CD4-positive, alpha-beta T cell treated with Interferon alpha-2 for 1 hour (primary cell): Measurements from ENCODE around the gene PTN.
"Not testable (repeated sequence)": the region's sequence is repeated elsewhere in the genome, so short reads cannot be mapped to it uniquely, and the experiment has no call there.

Source experiments
- DNase-seq, 2 donors: peaks; one replicate each; pipeline ENCODE4 v3.0.0-alpha.2; 2020 to 2022

The PTN gene

DNA sequence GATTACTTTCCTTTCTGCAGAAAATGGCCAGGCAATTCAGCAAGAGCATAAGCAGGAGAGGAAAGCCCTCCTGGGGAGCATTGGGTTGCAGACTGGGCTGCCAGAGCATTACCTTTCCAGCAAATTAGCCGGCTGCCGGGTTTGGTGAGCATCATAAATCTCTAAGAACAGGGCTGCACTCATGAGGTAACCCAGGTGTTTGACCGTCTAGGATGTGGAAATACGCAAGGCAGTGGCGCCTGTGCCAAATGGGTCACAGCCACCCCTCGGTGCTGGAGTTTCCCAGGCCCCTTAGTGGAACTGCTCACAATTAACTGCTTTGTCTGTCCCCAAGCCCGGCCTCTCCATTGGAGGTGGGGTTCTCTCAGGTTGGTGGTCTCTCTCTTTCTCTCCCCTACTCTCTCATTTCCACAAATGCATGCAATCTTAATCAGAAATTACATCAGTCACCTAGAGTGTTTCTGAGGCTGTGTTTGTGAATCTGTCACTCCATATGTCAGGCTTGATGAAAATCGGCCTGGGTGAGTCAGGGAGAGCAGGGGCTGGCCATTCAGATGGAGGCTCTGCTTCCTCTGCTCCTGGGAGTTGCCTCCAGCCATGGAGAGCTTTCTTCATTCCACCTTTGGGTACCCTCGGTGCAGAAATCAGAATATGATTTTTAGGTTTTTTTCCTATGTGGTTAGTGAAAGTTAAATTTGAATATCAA is 26.7 kb downstream of the PTN start:
- DNase-seq = no peak

DNA sequence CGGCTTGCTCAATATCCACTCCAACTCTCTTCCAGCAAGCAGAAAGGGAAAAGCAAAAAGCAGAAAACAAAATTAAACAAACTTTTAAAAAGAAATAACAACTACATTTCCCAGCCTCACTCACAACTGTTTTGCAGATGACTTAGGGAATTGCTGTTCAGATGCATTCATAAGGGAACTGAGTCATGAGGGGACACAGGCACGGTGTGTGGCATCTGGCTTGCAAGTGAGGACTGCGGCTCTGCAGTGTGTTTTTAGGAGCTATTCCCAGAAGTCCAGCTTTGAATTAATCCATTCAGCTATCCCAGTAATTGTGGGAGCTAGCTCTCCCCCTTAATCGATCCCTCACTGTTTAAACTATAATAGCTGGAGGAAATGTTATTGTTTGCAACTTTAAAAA is 30.3 kb downstream of the PTN start:
- DNase-seq = no peak

DNA sequence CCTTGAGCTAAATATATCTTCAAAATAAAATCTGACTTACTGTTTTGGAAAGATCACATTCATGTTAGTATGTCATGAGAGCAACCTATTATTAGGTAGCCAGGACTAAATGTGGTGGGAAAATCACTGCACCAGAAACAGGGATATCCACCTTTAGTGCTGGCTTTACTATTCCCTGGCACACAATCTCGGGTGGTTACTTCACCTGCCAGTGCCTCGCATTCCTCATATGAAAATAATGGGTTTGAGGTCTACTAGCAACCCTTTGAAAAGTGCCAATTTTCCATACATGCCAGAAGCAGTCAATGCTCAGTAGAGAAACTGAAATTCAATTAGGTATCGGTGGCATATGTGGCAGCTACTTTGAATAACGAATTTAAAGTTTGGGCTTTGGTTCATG is 36.8 kb downstream of the PTN start:
- no peak for DNase-seq

DNA sequence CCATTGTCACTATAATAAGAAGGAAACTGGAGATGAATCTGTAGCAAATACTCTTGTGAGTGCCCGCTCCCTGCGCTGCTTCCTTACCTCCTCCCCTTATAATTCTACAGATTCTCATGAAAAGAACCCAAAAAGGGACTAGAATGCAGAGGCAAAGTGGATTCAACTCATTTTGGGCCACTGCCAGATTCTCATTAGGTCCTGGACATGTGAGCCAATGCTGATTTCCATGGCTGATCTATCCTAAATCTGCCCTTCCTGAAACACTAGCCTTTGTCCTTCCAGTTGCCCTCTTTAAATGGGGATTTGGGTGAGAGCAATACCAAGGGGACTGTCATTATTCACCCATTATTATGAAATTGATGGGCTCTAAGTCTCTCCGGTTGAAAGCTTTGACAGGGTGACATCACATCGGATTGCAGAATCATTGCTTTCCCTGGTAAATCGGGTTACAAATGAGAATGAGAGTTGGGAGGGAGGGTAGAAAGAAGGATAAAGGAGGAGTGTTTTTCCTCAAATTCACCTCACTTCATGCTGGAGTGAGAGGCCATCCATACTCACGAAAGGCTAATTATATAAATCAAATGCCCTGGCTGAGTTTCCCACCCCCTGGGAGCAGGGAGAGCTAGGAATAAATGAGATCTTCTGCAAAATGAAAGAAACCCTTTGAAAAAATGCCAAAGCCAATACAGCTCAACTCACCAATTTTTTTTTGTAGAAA is 37.5 kb downstream of the PTN start:
- DNase-seq = no peak

DNA sequence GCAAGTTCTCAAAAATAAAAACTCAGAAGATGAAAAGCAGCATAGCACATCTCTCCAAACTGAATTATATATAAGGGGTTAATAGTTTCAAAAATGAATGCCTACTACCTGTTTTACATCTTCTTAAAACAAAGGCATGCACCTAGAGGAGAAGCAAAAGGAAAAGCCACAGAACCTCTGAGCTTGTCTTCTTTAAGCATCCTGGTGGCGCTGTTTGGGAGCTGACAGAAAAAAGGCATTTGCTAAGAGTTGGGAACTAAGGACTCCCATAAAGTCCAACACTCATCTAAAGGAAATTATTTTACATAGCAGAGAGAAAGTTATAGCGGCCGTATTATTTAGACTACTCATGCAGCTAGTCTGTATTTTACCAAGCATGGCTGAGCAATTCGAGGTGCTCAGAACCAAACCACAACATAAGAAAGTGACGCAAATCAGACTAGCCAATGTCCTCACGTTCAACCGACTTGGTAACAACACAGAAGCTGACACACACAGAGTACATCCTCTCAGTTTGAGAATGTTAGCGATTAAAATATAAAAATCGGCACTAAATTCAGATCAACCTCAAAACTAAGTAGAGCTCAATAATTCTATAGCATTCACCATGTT is 38.8 kb downstream of the PTN start:
- no peak for DNase-seq

DNA sequence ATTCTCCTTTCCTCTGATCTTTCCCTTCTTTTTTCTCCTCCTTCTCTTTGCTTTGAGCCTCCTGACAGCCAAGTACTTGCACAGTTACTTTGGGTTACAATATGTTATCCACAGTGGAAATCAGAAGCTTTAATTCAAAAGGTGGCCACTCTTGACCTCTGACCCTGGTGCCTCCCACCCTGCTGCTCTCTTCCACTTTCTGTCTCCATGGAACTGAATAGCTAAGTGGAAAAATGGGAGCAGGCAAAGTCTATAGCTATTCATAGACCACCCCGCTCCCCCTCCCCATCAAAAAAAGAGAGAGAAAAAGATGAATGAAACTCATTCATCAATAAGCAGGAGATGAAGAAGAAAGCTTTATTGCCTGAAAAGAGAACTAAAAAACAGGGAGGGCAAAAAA is 39.4 kb downstream of the PTN start:
- no peak for DNase-seq

DNA sequence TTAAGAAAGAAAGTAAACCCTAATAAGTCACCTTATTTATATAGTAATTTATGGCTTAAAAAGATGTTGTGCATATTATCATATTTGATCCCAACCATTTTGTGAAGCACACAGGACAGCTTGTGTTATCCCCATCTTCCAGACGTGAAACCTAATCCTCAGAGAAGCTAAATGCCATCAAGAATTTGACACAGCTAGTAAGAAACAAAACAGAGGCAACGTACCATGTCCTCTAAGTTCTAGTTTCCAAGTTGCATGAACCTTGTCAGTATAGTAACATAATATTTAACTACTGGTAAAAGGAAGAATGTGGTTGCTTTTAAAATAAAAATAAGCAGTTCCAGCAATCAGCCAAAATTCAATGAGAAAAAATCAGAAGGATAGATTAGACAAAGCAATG is 41.5 kb downstream of the PTN start:
- DNase-seq = no peak

DNA sequence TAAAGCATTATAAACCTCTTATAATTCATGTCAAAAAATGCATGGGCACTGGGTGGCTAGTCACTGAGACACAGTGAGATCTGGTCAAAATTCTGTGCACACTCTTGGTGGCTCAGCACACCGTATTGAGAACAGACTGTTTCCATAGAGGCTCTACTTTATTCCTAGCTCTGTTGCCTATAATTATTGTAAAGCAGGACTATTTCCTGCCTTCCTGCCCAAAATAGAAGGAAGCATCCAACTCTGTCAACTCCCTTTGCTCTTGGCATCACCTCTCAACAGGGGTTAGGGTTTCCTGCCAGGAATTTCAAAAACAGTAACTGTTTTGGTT is 45.1 kb downstream of the PTN start:
- no peak for DNase-seq

DNA sequence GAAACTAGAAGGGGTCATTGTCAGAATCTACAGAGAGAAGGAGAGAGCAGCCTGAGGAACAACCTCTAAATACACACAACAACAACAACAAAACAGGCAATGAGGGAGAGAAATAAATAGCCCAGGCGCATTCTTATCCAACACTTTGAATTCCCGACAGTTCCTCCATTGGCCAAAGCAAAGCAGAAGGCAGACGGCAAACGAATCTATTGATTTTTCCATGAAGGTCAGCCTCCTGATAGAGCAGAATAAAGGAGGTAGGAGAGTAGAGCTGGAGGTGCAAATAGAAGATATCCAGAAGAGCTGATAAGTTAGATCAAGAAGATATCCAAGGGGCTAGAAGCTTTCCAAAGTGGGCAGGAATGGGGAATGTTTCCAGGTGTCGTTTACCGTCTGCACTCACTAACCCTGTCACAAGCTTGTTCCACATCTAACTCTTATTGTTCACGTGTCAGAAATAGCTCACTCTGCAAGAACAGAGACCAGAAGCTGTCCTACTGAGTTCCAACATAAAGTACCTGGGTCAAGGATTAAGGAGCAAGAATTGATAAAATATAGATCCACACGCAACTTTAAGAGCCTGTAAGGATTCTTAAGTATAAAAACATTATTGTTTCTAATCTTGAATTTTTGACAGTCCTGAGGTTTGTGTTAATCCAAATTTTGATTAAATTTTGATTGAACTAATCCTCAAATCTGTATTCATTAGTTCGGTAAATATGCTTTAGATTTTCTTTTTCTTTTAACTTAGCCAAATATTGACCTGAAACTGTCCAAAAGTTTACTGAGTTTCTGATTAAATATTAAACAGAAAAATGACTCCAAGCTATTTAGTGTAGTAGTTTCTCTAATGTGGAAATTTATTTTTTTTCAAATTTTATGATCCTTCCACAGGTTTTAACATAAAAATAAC is 45.7 kb downstream of the PTN start:
- DNase-seq = no peak

DNA sequence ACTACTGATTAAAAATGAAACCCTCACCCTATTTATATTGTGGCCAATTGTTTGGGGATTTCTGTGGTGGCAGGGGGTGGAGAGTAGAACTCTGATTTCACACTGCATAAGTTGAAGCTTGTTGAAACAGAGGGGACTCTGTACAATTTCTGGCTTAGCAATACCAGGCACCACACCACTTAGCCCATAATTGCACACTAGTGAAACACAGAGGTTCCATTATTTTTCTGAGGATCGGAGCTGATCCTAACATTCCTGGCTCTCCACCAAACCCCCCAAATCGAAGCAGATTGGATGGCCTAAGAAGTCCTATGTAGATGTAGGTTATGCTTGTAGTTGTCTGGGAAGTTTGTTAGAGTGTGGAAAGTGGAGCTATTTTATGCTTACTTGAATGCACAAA is 47.0 kb downstream of the PTN start:
- DNase-seq = no peak

DNA sequence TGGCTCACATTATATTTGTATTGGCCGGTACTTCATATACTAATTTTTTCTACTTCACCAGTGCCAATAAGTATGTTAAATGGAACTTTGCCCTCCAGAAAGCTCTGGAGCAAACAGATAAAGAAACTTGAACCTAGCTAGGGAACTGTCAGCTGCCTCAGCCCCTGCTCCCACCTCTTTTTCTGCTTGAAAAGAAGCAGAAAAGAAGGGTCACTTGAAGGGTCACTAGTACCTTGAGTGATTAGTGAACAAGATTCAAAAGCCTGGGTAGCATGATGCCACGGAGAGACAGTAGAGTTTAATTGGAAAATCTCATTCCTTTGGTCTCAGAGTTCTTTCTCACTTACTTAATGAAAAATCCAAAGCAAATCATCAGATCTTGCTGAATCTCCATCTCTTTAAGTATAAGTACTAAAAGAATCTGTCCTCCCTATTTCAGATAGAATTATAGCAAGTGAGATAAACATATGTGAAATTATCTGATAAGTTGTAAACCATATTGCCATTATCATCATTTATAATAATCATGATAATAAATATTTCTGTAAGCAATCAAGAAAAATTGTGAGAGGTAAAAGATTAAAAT is 47.7 kb downstream of the PTN start:
- DNase-seq = no peak

DNA sequence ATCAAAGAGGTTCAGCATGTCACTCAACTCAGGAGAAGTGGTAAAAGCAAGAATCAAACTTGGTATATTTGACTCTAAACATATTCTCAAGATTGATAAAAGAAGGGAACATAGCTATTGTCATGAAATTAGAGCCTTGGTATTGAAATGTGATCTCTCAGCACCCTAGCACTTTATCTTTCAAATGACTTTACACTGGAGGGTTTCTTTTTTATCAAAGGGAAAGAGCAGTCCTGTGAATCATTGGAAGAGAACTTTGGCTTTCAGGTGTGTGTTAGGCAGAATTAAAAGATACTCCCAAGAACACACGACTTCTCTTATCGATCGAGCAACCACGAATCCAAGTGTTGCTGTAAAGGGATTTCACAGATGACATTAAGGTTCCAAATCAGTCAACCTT is 54.4 kb downstream of the PTN start:
- no peak for DNase-seq

DNA sequence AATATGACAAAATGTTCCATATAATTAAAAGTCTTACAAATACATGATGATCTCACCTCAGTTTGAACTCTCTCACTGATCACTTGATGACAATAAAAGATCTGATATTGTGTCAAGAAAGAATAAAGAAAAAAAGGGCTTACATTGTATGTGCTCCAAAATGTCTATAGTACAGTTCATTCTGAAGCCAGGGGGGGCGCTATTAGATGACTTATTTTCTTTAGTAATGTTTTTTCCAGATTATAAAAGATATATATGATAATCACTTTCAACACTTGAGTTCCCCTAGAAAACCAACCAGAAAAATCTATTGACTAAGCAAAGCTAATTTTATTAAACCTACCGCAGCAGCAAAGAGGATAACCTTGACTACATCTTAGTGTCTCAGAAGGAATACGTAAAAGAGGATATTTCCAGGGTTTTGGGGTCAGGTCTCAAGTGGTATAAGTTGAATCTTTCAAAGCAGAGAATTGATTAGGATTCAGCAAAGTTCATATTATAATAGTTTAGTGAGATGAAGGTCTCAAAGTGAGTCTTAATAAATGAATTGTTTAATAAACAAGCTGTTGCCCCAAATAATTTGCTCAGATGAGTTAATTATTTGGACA is 55.8 kb downstream of the PTN start:
- DNase-seq = no peak

DNA sequence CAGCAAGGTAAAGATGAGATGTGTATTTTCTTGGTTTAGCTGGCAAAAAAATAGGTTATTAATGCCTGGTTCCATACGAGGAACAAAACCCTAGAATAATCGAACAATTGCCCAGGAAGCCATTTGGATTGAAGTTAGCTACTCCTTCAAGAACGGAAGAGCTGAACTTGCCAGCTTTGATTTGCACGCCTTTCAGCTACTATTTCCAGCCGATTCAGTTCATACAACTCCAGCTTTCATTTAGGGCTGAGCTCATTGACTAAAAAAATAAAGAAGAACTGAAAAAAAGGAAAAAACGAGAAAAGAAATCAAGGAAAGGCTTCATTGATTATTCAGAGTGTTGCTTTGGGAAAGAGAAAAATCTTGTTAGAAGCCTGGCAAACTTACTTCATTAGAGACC is 60.4 kb downstream of the PTN start:
- no peak for DNase-seq

DNA sequence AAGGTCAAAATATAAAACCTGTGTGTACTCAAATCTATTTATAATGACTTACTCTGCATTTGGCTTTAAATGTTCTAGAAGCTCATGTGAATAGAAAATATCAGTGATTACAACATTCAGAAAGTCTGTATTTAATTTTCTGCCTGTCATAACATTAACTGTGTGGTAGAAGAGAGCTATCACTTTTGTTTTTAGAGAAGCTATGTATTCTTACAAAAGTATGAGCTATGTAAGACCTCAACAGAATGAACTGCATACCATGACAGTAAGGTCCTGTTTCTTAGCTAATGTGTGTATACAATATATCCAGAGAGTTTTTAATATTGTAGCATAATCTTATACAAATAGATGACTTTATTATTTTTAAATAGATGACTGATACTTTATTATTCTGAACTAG is 61.5 kb downstream of the PTN start:
- DNase-seq = no peak

DNA sequence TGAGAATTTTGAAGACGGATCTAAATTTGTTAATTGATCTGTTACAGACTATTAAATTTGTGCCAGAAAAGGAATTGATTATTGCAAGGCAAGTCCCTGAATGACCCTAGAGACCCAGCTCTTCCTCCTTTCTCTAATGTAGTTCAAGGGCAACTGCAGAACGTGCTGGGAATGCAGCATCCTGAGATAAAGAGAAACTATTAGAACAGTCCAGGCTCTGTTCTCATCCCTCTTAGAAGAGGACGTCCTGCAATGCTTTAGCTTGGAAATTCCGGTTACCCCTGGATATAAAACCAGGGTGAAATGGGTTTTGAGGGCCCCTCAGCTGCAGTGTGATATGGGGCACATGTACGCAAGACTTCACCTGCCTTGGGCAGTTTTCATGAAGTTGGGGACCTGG is 67.3 kb downstream of the PTN start:
- no peak for DNase-seq

DNA sequence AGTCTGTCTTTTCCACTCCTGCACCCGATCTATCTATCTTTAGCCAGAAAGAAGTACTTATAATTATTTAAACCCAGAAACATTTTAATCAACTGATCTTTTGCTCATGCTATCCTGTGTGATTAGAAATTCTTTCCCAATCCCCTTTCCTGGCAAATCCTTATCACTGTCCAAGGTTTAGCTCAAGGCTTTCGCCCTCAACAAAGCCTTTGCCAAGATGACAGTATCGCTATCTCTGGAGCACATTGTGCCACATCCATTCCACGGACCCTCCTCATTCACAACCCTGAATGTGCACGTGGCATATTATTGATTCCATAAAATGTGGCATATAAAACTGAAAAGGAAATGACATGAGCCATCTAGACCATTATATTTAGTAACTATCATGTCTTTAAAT is 71.3 kb downstream of the PTN start:
- no peak for DNase-seq

DNA sequence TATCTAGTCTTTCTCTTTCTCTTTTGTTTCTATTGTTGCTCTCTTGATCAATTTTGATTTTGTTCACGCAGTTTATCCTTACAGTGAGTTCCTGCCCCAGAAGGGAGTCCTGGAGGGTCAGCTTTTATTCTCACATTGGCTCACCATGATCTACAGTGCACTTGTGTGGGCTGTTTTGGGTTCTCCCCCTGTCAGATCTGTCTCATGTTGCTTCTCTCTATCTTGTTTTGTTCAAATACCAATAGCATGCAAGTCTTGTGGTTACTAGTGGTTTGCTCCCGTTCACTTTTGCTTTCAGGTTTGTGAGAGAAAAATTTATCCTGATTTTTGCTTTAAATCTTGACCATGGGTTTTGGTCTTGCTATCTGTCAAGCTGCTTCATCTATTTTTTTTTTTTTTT is 74.3 kb downstream of the PTN start:
- DNase-seq = no peak

DNA sequence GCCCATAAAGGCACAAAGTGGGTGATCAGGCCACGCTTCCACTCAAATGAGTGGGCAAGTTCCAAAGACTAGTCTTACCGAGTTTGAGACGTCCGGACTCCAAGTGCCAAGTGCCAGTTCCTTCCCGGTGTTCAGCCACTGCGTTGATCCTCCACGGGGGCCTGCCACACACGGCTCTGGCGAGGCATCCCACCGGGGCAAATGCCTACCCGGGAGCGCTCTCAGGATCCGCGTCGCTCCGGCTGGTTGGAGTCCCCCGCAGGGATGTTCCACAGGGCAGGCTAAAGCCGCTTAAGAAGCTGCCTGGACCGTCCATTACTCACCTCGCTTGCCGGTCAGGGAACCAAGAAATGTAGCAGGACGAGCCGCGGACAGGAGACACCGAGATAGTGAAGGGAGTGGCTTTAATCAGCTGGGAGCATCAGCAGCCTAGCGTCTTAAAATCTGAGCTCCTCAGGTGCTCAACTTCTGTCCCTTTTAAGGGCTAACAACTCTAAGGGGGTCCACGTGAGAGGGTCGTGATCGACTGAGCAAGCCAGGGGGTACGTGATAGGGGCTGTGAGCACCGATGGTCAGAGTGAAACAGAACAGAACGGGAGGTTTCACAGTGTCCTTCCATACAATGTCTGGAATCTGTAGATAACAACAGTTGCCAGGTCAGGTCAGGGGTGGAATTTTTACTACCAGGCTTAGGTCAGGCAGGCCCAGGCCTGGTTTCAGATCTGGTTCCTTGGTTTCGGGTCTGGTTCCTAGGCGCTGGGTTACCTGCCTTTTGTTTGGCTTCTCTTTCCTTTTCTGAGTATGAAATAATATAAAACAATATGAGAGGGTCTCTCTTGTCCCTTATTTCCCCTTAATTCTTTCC is 75.3 kb downstream of the PTN start:
- DNase-seq = not testable (repeated sequence)

DNA sequence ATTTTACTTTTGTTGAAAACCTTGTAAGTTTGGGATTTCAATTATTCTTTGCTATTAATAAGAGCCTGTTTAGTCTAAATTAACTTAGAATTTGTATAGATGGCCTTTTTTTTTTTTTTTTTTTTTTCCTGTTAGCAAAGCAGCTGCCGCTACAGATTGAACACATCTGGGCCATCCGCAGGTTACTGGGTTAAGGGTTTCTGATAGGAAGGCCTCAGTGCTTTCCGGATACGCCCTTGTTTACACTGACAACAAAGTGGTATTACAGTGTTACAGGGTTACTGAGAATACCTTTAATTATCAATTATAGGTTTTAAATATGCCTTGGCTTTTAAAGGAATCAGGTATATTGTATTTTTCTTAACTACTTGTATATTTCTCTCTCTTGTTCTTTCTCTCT is 76.8 kb downstream of the PTN start:
- DNase-seq = no peak

DNA sequence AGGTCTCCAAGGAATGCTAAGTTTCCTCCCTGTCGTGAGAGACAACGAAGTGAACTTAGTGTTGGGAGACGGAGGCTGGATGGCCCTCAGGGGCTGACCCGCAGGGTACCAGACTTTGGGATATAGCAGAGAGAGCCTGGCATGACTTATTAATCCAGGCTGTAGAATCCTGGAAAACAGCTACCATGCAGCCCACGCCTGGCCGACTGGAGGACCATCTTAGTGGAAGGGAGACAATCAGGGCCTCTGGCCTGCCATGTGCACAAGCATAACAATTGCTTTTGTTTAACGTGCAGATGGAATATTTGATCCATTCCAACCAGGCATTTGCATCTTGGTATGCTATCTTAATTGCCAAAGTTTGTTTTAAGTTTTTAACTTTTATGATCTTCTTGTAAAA is 78.1 kb downstream of the PTN start:
- not testable (repeated sequence) for DNase-seq

DNA sequence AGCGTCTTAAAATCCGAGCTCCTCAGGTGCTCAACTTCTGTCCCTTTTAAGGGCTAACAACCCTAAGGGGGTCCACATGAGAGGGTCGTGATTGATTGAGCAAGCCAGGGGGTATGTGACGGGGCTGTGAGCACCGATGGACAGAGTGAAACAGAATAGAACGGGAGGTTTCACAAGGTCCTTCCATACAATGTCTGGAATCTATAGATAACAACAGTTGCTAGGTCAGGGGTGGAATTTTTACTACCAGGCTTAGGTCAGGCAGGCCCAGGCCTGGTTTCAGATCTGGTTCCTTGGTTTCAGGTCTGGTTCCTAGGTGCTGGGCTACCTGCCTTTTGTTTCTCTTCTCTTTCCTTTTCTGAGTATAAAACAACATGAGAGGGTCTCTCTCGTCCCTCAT is 80.9 kb downstream of the PTN start:
- DNase-seq = no peak
